IMR-90 (cell line): ENCODE results near the gene MRTFA. TPM values are rescaled to one million over a fixed set of nuclear protein-coding genes. Genes with fewer than 3 reads are reported as not detected.

Source experiments
- ATAC-seq: fragments of 200-7000 bp; cut with Tn5 transposase; 2 replicates; pipeline ENCODE4 v1.9.1; 2020; ENCODE audit warnings: low read depth, mild to moderate bottlenecking, moderate library complexity
- BruUV-seq: library from RNA; stranded (reverse); fragments of 400-500 nt; replicated peaks from 2 replicates; lab custom pipeline; 2021; lab: Mats Ljungman, UMichigan
- CTCF ChIA-PET: fragments of 300-600 bp; formaldehyde crosslinking; extraction: SDS; loops from one replicate; lab custom pipeline; 2021; ENCODE audit warnings: antibody characterized with exemption; lab: Yijun Ruan, JAX
- POLR2A ChIA-PET: fragments of 300-600 bp; sonication (Branson Sonifier 250); formaldehyde crosslinking; loops from one replicate; lab custom pipeline; 2022; ENCODE audit warnings: antibody characterized with exemption; ENCODE audit not compliant: unreplicated experiment; lab: Charles Lee
- DNase-seq: peaks from one replicate; pipeline ENCODE4 v3.0.0; 2013
- H2AFZ ChIP-seq: replicated peaks from 2 replicates; pipeline ENCODE3; 2013; ENCODE audit warnings: low read length, mild to moderate bottlenecking; ENCODE audit not compliant: poor library complexity
- H2AK5ac ChIP-seq: 2 replicates; pipeline ENCODE4 v1.6.1; 2013; ENCODE audit warnings: low read depth, low read length, inconsistent platforms
- H2AK9ac ChIP-seq: replicated peaks from 2 replicates; pipeline ENCODE3; 2013; ENCODE audit warnings: mild to moderate bottlenecking, low read depth, low read length, moderate library complexity; ENCODE audit not compliant: poor library complexity
- H2BK120ac ChIP-seq: 2 replicates; pipeline ENCODE4 v1.6.1; 2013; ENCODE audit warnings: low read depth, low read length, inconsistent platforms
- H2BK15ac ChIP-seq: 3 replicates; pipeline ENCODE4 v1.6.1; 2013; ENCODE audit warnings: low read depth, low read length, inconsistent platforms
- H2BK20ac ChIP-seq: 2 replicates; pipeline ENCODE4 v1.6.1; 2013; ENCODE audit warnings: low read depth, mild to moderate bottlenecking, inconsistent platforms, low read length, moderate library complexity
- H2BK5ac ChIP-seq: 2 replicates; pipeline ENCODE4 v1.6.1; 2013; ENCODE audit warnings: mild to moderate bottlenecking, low read depth, low read length, inconsistent platforms; ENCODE audit not compliant: poor library complexity, severe bottlenecking
- H3K14ac ChIP-seq: replicated peaks from 2 replicates; pipeline ENCODE4 v1.6.1; 2013; ENCODE audit warnings: low read depth, low read length, inconsistent platforms
- H3K18ac ChIP-seq: 2 replicates; pipeline ENCODE4 v1.6.1; 2013; ENCODE audit warnings: low read depth, low read length, control low read depth
- H3K23ac ChIP-seq: 2 replicates; pipeline ENCODE4 v1.6.1; 2013; ENCODE audit warnings: low read depth, low read length, inconsistent platforms
- H3K27ac ChIP-seq: 2 replicates; pipeline ENCODE4 v1.5.1; 2013; ENCODE audit warnings: mild to moderate bottlenecking, control low read depth, low read length; ENCODE audit not compliant: insufficient read depth
- H3K27me3 ChIP-seq: 2 replicates; pipeline ENCODE4 v1.6.1; 2013; ENCODE audit warnings: low read length; ENCODE audit not compliant: control insufficient read depth, insufficient read depth
- H3K36me3 ChIP-seq: 2 replicates; pipeline ENCODE4 v1.6.1; 2013; ENCODE audit warnings: low read length, mixed read lengths; ENCODE audit not compliant: control insufficient read depth, insufficient read depth
- H3K4ac ChIP-seq: 2 replicates; pipeline ENCODE4 v1.6.1; 2013; ENCODE audit warnings: low read depth, low read length, inconsistent platforms
- H3K4me1 ChIP-seq: 2 replicates; pipeline ENCODE4 v1.6.1; 2013; ENCODE audit warnings: low read length, mixed read lengths; ENCODE audit not compliant: control insufficient read depth, insufficient read depth
- H3K4me2 ChIP-seq: 2 replicates; pipeline ENCODE4 v1.6.1; 2013; ENCODE audit warnings: low read depth, mild to moderate bottlenecking, control low read depth, low read length, moderate library complexity
- H3K4me3 ChIP-seq: 2 replicates; pipeline ENCODE4 v1.5.1; 2013; ENCODE audit warnings: low read depth, mild to moderate bottlenecking, control low read depth, low read length, moderate library complexity; ENCODE audit not compliant: insufficient read depth
- H3K56ac ChIP-seq: 2 replicates; pipeline ENCODE4 v1.6.1; 2013; ENCODE audit warnings: low read length, inconsistent platforms; ENCODE audit not compliant: insufficient read depth; ENCODE audit errors: extremely low read depth
- H3K79me1 ChIP-seq, 2 experiments: 2 replicates each; pipeline ENCODE4 v1.6.1; 2013; ENCODE audit warnings: low read length in 2 of 2, inconsistent platforms in 1 of 2, low read depth in 1 of 2
- H3K9ac ChIP-seq: 2 replicates; pipeline ENCODE4 v1.6.1; 2013; ENCODE audit warnings: low read depth, low read length, control low read depth
- H3K9me1 ChIP-seq: 2 replicates; pipeline ENCODE4 v1.6.1; 2013; ENCODE audit warnings: low read length, inconsistent platforms; ENCODE audit not compliant: insufficient read depth
- H3K9me3 ChIP-seq: 2 replicates; pipeline ENCODE4 v1.6.1; 2013; ENCODE audit warnings: low read length; ENCODE audit not compliant: control insufficient read depth, insufficient read depth
- H4K20me1 ChIP-seq: 2 replicates; pipeline ENCODE4 v1.6.1; 2013; ENCODE audit warnings: low read length, inconsistent platforms; ENCODE audit not compliant: insufficient read depth
- H4K5ac ChIP-seq: 2 replicates; pipeline ENCODE4 v1.6.1; 2013; ENCODE audit warnings: mild to moderate bottlenecking, low read depth, low read length, control low read depth
- H4K8ac ChIP-seq, 2 experiments: 2 replicates each; pipeline ENCODE4 v1.6.1; 2013; ENCODE audit warnings: low read depth in 2 of 2, low read length in 2 of 2, control low read depth in 1 of 2, inconsistent platforms in 1 of 2
- H4K91ac ChIP-seq: 2 replicates; pipeline ENCODE4 v1.6.1; 2013; ENCODE audit warnings: low read depth, low read length, inconsistent platforms; ENCODE audit not compliant: insufficient read depth
- BHLHE40 ChIP-seq: fragments of 150-350 bp; IDR thresholded peaks from 2 replicates; pipeline ENCODE4 v1.6.1; 2016; ENCODE audit warnings: mild to moderate bottlenecking, low read depth, low read length
- CEBPB ChIP-seq: IDR thresholded peaks from 2 replicates; pipeline ENCODE4 v1.6.1; 2012; ENCODE audit warnings: low read depth, low read length, improper control_type of control experiment
- CHD1 ChIP-seq: IDR thresholded peaks from 2 replicates; pipeline ENCODE4 v1.6.1; 2012; ENCODE audit warnings: low read depth, low read length, improper control_type of control experiment
- CTCF ChIP-seq: conservative IDR thresholded peaks from 2 replicates; pipeline ENCODE4 v1.5.1; 2012; ENCODE audit warnings: mild to moderate bottlenecking, low read depth, low read length, improper control_type of control experiment
- MAFK ChIP-seq: IDR thresholded peaks from 2 replicates; pipeline ENCODE4 v1.6.1; 2012; ENCODE audit warnings: low read depth, low read length, improper control_type of control experiment
- MAZ ChIP-seq: IDR thresholded peaks from 2 replicates; pipeline ENCODE4 v1.6.1; 2012; ENCODE audit warnings: low read depth, mild to moderate bottlenecking, low read length, improper control_type of control experiment, moderate library complexity, borderline replicate concordance
- MXI1 ChIP-seq: IDR thresholded peaks from 2 replicates; pipeline ENCODE4 v1.6.1; 2012; ENCODE audit warnings: low read depth, mild to moderate bottlenecking, low read length, moderate library complexity, borderline replicate concordance
- NFE2L2 ChIP-seq: fragments of 150-350 bp; IDR thresholded peaks from 2 replicates; pipeline ENCODE4 v1.6.1; 2016; ENCODE audit warnings: low read depth, mild to moderate bottlenecking, low read length
- POLR2A ChIP-seq: IDR thresholded peaks from 2 replicates; pipeline ENCODE4 v1.6.1; 2012; ENCODE audit warnings: mild to moderate bottlenecking, low read depth, low read length
- RCOR1 ChIP-seq: IDR thresholded peaks from 2 replicates; pipeline ENCODE4 v1.6.1; 2012; ENCODE audit warnings: mild to moderate bottlenecking, low read length, improper control_type of control experiment; ENCODE audit not compliant: insufficient replicate concordance
- RFX5 ChIP-seq: IDR thresholded peaks from 2 replicates; pipeline ENCODE4 v1.8.0; 2012; ENCODE audit warnings: low read depth, mild to moderate bottlenecking, low read length, moderate library complexity
- SMC3 ChIP-seq: fragments of 150-350 bp; IDR thresholded peaks from 2 replicates; pipeline ENCODE4 v1.6.1; 2016; ENCODE audit warnings: low read depth, mild to moderate bottlenecking, antibody characterized with exemption, low read length, moderate library complexity
- USF2 ChIP-seq: fragments of 150-350 bp; IDR thresholded peaks from 2 replicates; pipeline ENCODE4 v1.6.1; 2017; ENCODE audit warnings: mild to moderate bottlenecking, antibody characterized with exemption, low read length, low read depth
- WGBS, 2 experiments: methylation state at CpG; one replicate each; pipeline versions ENCODE4 v1.1.5 to v1.1.7; 2013; ENCODE audit warnings: missing lambda C conversion rate in 2 of 2; ENCODE audit not compliant: insufficient read length in 1 of 2; ENCODE audit errors: extremely low coverage in 2 of 2; 5-methylcytosine and 5-hydroxymethylcytosine counted together
- dilution Hi-C: fragments of 300-500 bp; cut with HindIII; formaldehyde crosslinking; loops from one replicate; pipeline ENCODE4 v1.14.3; 2018; ENCODE audit warnings: low sequenced_read_pairs; ENCODE audit not compliant: unreplicated experiment
- in situ Hi-C: fragments of 300-500 bp; cut with MboI; formaldehyde crosslinking; loops from 3 replicates; pipeline ENCODE4 v1.14.3; 2019; ENCODE audit warnings: low sequenced_read_pairs, inconsistent platforms, mixed read lengths
- intact Hi-C: fragments of 100-400 bp; cut with micrococcal nuclease; formaldehyde crosslinking; loops from 2 replicates; pipeline ENCODE4 v1.10.0; 2022
- polyA plus RNA-seq, 3 experiments: library from polyadenylated mRNA; depleted of rRNA; stranded (reverse); fragments of >200 nt; gene quantifications; 2 replicates each; pipeline ENCODE4 v1.2.3, GENCODE V29; 2012; ENCODE audit warnings: low replicate concordance in 1 of 3
- total RNA-seq: library from RNA; depleted of rRNA; stranded (reverse); fragments of >200 nt; gene quantifications from 2 replicates; pipeline ENCODE4 v1.2.3, GENCODE V29; 2012

The MRTFA gene
- total and polyA plus RNA-seq, 2 of the 4 experiments (the other 2 are of a cell fraction) = 12.5 to 17.2 TPM

- intact Hi-C loops = no loop called here
- Histone ChIP-seq H4K5ac (no peak overlapping the region), H3K27me3 (no peaks in the 10 kb centered on the region), H4K20me1 (peaks cover 28% of the 10 kb centered on the region), H3K9ac (no peak overlapping the region), H4K91ac (no peak overlapping the region), H3K9me1 (peaks cover 9% of the 10 kb centered on the region; the same call in 1 of the 2 replicates), H2AK5ac (no peak overlapping the region), H2BK120ac (no peak overlapping the region), H2BK20ac (no peak overlapping the region), H3K56ac (no peak overlapping the region), H4K8ac (no peak overlapping the region), H3K23ac (no peak overlapping the region), H3K14ac (no peak overlapping the region), H2AK9ac (no peak overlapping the region), H3K4me1 (peaks cover 3% of the 10 kb centered on the region; the same call in 1 of the 2 replicates), H3K36me3 (peaks cover 73% of the 10 kb centered on the region), H3K18ac (no peak overlapping the region), H3K4ac (no peak overlapping the region), H3K79me1 (peaks cover 17 to 47% of the 10 kb centered on the region in 2 experiments), H3K9me3 (no peaks in the 10 kb centered on the region), H2BK15ac (no peak overlapping the region), H2BK5ac (no peak overlapping the region), H3K4me3 (no peak overlapping the region), H3K27ac (no peak overlapping the region), H3K4me2 (no peak overlapping the region), H2AFZ (no peak overlapping the region)
- no TSS peak for BruUV-seq
- CTCF ChIA-PET = no interaction called here
- DNase-seq (no peak), ATAC-seq (no peak)
- POLR2A ChIA-PET = no interaction called here
- in situ Hi-C loops = no loop called here
- dilution Hi-C loops = no loop called here
- 89% methylated on average over 9 of the region's 21 CpGs; no CpG with 5 or more reads in 1 of the 2 experiments for WGBS, 2 experiments
- no peak for TF ChIP-seq NFE2L2
- no peak for TF ChIP-seq SMC3
- no peak for TF ChIP-seq POLR2A
- TF ChIP-seq CHD1 = no peak
- no peak for TF ChIP-seq MXI1
- no peak for TF ChIP-seq RFX5
- no peak for TF ChIP-seq MAFK
- no peak for TF ChIP-seq BHLHE40
- TF ChIP-seq RCOR1 = no peak
- no peak for TF ChIP-seq CEBPB
- no peak for TF ChIP-seq CTCF
- TF ChIP-seq USF2 = no peak
- no peak for TF ChIP-seq MAZ
Observed at GRCh38 chr22:40408718-40409612, 227.6 kb downstream of the MRTFA start.
